ENCODE measurements around the gene RFT1. TPM values are rescaled to one million over a fixed set of nuclear protein-coding genes. Genes with fewer than 3 reads are reported as not detected.

RFT1 gene
- total and polyA plus RNA-seq, 4 donors: 5.0 to 16.6 (median 8.8) TPM

DNA sequence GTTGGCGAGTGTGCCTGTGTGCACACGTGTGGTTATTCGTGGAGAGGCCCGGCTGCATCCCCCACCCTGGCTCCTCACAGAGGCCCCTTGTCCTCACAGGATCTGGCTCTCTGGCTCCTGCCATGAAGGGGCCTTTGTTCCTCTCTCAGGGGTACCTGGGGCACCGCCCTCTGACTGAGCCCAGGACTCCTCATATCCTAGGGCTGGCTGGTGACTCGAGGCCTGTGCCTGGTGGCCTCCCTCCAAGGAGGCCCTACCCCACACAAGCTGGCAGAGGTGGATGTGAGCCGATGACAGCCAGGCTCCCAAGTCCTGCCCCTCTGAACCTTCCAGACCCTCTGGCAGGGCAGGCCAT is 40.8 kb upstream of the RFT1 start:
- WGBS, 2 donors: 27 to 28% methylated on average over 7 of the region's 7 CpGs
- Histone ChIP-seq H3K27me3 (ENCODE audit: control insufficient read depth in 1 of 2, insufficient read depth in 2 of 2, low read length in 1 of 2) (no peaks in the 10 kb centered on the region), H3K27ac (ENCODE audit: low read depth in 1 of 2, low read length in 2 of 2) (no peak overlapping the region), H3K4me1 (ENCODE audit: control insufficient read depth in 1 of 2, insufficient read depth in 2 of 2, low read length in 2 of 2) (no peaks in the 10 kb centered on the region), H3K36me3 (ENCODE audit: control insufficient read depth in 1 of 2, insufficient read depth in 2 of 2, low read length in 1 of 2) (no peaks in the 10 kb centered on the region), H3K4me3 (ENCODE audit: low read length in 2 of 2) (no peak overlapping the region), H3K9me3 (ENCODE audit: control insufficient read depth, low read length) (no peaks in the 10 kb centered on the region)
- DNase-seq (no peak), ATAC-seq (ENCODE audit: low FRiP score) (no peak)
- intact Hi-C loops (cut with DNase I): no loop called here

DNA sequence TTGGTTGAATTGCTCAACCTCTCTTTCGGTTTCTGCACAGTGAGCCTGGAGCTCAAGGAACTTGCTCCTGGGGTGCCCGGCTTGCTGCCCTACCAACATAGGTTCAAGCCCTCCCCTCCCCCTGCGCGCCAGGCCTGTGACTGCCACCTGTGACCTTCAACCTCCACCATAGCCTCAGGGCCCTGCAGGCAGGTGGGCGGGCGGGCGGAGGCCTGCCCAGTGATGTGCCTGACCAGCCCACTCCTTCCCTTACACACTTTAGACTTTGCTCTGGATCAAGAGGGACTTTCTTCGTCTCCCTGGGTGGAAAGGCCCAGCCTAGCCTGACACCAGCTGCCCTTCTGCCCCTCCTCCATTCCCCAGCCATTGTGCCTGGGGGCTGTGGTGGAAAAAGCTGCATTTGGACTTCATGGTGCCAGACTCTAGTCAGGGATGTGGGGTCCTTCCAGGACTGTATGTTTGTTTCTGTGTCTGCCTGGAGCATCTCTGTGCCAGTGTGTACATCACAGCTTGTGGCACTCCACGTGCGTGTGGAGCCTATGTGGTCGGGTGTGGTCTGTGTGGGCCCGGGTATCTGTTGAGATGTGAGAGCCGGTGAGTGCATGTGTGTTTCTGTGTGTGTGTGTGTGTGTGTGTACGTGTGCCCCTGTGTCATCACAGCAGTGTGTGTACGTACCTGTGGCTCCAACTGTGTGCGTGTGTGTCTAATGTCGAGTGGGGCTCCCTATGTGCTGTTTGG is 40.3 kb upstream of the RFT1 start:
- H3K36me3 ChIP-seq (ENCODE audit: control insufficient read depth in 1 of 2, insufficient read depth in 2 of 2, low read length in 1 of 2): no peaks in the 10 kb centered on the region
- intact Hi-C loops (cut with DNase I): no loop called here
- H3K27ac ChIP-seq (ENCODE audit: low read depth in 1 of 2, low read length in 2 of 2): no peak overlapping the region
- WGBS, 2 donors: 57 to 58% methylated on average over 17 of the region's 17 CpGs
- no peaks in the 10 kb centered on the region for H3K9me3 ChIP-seq (ENCODE audit: control insufficient read depth, low read length)
- H3K4me1 ChIP-seq (ENCODE audit: control insufficient read depth in 1 of 2, insufficient read depth in 2 of 2, low read length in 2 of 2): no peaks in the 10 kb centered on the region
- no peak overlapping the region for H3K4me3 ChIP-seq (ENCODE audit: low read length in 2 of 2)
- ATAC-seq (ENCODE audit: low FRiP score): no peak
- peak in 1 of 2 donors; percentile 71 for DNase-seq
- no peaks in the 10 kb centered on the region for H3K27me3 ChIP-seq (ENCODE audit: control insufficient read depth in 1 of 2, insufficient read depth in 2 of 2, low read length in 1 of 2)

GRCh38 chr3:53169832-53170324 is 39.6 kb upstream of the RFT1 start:
- Histone ChIP-seq H3K4me3 (ENCODE audit: low read length in 2 of 2) (no peak overlapping the region), H3K27me3 (ENCODE audit: control insufficient read depth in 1 of 2, insufficient read depth in 2 of 2, low read length in 1 of 2) (no peaks in the 10 kb centered on the region), H3K36me3 (ENCODE audit: control insufficient read depth in 1 of 2, insufficient read depth in 2 of 2, low read length in 1 of 2) (no peaks in the 10 kb centered on the region), H3K9me3 (ENCODE audit: control insufficient read depth, low read length) (no peaks in the 10 kb centered on the region), H3K4me1 (ENCODE audit: control insufficient read depth in 1 of 2, insufficient read depth in 2 of 2, low read length in 2 of 2) (no peaks in the 10 kb centered on the region), H3K27ac (ENCODE audit: low read depth in 1 of 2, low read length in 2 of 2) (no peak overlapping the region)
- ATAC-seq (ENCODE audit: low FRiP score) (no peak), DNase-seq (no peak)
- intact Hi-C loops (cut with DNase I): loop anchor here in 1 of 2 donors (2.0 kb wide), 1 partner anchor 17 kb away; no protein-coding TSS in a partner anchor
- WGBS, 2 donors: 95 to 96% methylated on average over 9 of the region's 9 CpGs

- no peaks in the 10 kb centered on the region for H3K36me3 ChIP-seq (ENCODE audit: control insufficient read depth in 1 of 2, insufficient read depth in 2 of 2, low read length in 1 of 2)
- H3K27ac ChIP-seq (ENCODE audit: low read depth in 1 of 2, low read length in 2 of 2): no peak overlapping the region
- no peak for DNase-seq
- 84 to 88% methylated on average over 15 of the region's 15 CpGs for WGBS, 2 donors
- no peaks in the 10 kb centered on the region for H3K4me1 ChIP-seq (ENCODE audit: control insufficient read depth in 1 of 2, insufficient read depth in 2 of 2, low read length in 2 of 2)
- no peak for ATAC-seq (ENCODE audit: low FRiP score)
- H3K9me3 ChIP-seq (ENCODE audit: control insufficient read depth, low read length): no peaks in the 10 kb centered on the region
- intact Hi-C loops (cut with DNase I): loop anchor here in 1 of 2 donors (2.0 kb wide), 1 partner anchor 18 kb away; no protein-coding TSS in a partner anchor
- H3K27me3 ChIP-seq (ENCODE audit: control insufficient read depth in 1 of 2, insufficient read depth in 2 of 2, low read length in 1 of 2): no peaks in the 10 kb centered on the region
- H3K4me3 ChIP-seq (ENCODE audit: low read length in 2 of 2): no peak overlapping the region
Measured at GRCh38 chr3:53169045-53169831, 39.0 kb upstream of the RFT1 start.

- Histone ChIP-seq H3K27me3 (ENCODE audit: control insufficient read depth in 1 of 2, insufficient read depth in 2 of 2, low read length in 1 of 2) (no peaks in the 10 kb centered on the region), H3K4me3 (ENCODE audit: low read length in 2 of 2) (no peak overlapping the region), H3K27ac (ENCODE audit: low read depth in 1 of 2, low read length in 2 of 2) (no peak overlapping the region), H3K9me3 (ENCODE audit: control insufficient read depth, low read length) (no peaks in the 10 kb centered on the region), H3K4me1 (ENCODE audit: control insufficient read depth in 1 of 2, insufficient read depth in 2 of 2, low read length in 2 of 2) (no peaks in the 10 kb centered on the region), H3K36me3 (ENCODE audit: control insufficient read depth in 1 of 2, insufficient read depth in 2 of 2, low read length in 1 of 2) (no peaks in the 10 kb centered on the region)
- DNase-seq (peak in 1 of 2 donors; percentile 69), ATAC-seq (ENCODE audit: low FRiP score) (no peak)
- 94 to 95% methylated on average over 15 of the region's 15 CpGs for WGBS, 2 donors
- intact Hi-C loops (cut with DNase I): loop anchor here in 1 of 2 donors (2.0 kb wide), 1 partner anchor 18 kb away; no protein-coding TSS in a partner anchor
Measured at GRCh38 chr3:53168175-53168923, 38.1 kb upstream of the RFT1 start.

DNA sequence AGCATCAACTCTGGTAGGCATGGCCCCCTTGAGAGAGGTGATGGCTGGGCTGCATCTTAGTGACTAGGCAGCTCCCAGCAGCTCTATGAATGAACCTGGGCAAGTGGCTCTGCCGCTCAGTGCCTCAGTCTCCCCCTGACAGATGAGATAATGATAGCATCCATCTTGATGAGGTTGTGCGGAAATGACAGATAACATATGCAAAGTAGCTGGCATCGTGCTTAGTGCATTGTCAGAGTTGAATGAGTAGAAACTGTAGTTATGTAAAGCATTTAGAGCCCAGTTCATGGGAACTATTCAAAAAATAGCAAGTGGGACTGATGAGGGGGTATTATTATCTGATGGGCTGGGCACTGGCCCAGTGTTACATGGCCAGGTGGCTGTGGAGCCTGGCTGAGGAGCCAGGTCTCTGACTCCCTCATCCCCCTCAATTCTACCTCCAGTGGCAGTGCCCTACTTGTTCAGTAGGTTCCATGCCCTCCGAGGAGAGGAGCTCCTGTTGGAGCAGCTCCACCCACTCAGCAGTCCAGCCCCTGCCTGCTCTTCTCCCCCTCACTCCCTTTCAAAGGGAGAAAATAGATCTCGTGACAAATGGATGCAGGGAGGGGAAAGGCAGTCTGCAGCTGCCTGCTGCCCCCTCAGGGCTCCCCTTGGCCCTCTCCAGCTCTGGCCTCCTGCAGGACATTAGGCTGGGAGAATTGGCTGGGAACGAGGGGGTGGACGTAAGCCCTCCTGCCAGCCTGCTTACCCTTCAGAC is 37.4 kb upstream of the RFT1 start:
- Histone ChIP-seq H3K27ac (ENCODE audit: low read depth in 1 of 2, low read length in 2 of 2) (no peak overlapping the region), H3K9me3 (ENCODE audit: control insufficient read depth, low read length) (no peaks in the 10 kb centered on the region), H3K27me3 (ENCODE audit: control insufficient read depth in 1 of 2, insufficient read depth in 2 of 2, low read length in 1 of 2) (no peaks in the 10 kb centered on the region), H3K36me3 (ENCODE audit: control insufficient read depth in 1 of 2, insufficient read depth in 2 of 2, low read length in 1 of 2) (no peaks in the 10 kb centered on the region), H3K4me3 (ENCODE audit: low read length in 2 of 2) (no peak overlapping the region), H3K4me1 (ENCODE audit: control insufficient read depth in 1 of 2, insufficient read depth in 2 of 2, low read length in 2 of 2) (no peaks in the 10 kb centered on the region)
- WGBS, 2 donors: 77 to 80% methylated on average over 6 to 7 of the region's 7 CpGs
- DNase-seq (no peak), ATAC-seq (ENCODE audit: low FRiP score) (no peak)
- intact Hi-C loops (cut with DNase I): loop anchor here in 1 of 2 donors (2.0 kb wide), 1 partner anchor 19 kb away; no protein-coding TSS in a partner anchor

DNA sequence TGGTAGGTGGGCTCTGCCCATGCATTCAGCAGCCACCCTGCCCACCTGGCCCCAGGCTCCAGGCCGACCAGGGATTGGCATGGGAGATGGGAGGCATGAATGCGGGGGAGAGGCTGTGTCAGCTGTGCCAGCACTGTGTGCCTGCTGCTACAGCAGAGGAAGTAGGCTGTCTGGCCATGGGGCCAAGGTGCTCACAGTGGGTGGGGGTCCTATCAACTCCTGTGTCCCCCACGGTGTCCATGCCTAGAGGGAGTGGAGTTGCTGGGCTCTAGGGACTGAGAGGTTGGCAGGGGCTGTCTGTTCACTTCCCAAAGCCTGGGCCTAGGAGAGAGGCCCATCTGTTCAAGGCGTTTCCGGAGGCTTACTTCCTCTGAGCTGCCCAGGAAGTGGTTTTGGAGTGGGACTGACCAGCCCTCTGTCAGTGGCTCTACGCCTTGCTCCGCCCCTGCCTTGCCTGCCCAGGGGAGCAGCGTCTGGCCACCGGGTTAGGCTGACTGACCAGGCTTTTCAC is 36.6 kb upstream of the RFT1 start:
- Histone ChIP-seq H3K27ac (ENCODE audit: low read depth in 1 of 2, low read length in 2 of 2) (no peak overlapping the region), H3K4me3 (ENCODE audit: low read length in 2 of 2) (no peak overlapping the region), H3K27me3 (ENCODE audit: control insufficient read depth in 1 of 2, insufficient read depth in 2 of 2, low read length in 1 of 2) (no peaks in the 10 kb centered on the region), H3K36me3 (ENCODE audit: control insufficient read depth in 1 of 2, insufficient read depth in 2 of 2, low read length in 1 of 2) (no peaks in the 10 kb centered on the region), H3K9me3 (ENCODE audit: control insufficient read depth, low read length) (no peaks in the 10 kb centered on the region), H3K4me1 (ENCODE audit: control insufficient read depth in 1 of 2, insufficient read depth in 2 of 2, low read length in 2 of 2) (no peaks in the 10 kb centered on the region)
- intact Hi-C loops (cut with DNase I): no loop called here
- 17 to 18% methylated on average over 9 of the region's 9 CpGs for WGBS, 2 donors
- ATAC-seq (ENCODE audit: low FRiP score) (peak; percentile 75), DNase-seq (peak; percentile 87 to 89)

GRCh38 chr3:53166206-53166605 is 36.0 kb upstream of the RFT1 start:
- Histone ChIP-seq H3K4me1 (ENCODE audit: control insufficient read depth in 1 of 2, insufficient read depth in 2 of 2, low read length in 2 of 2) (no peaks in the 10 kb centered on the region), H3K9me3 (ENCODE audit: control insufficient read depth, low read length) (no peaks in the 10 kb centered on the region), H3K27ac (ENCODE audit: low read depth in 1 of 2, low read length in 2 of 2) (no peak overlapping the region), H3K27me3 (ENCODE audit: control insufficient read depth in 1 of 2, insufficient read depth in 2 of 2, low read length in 1 of 2) (no peaks in the 10 kb centered on the region), H3K36me3 (ENCODE audit: control insufficient read depth in 1 of 2, insufficient read depth in 2 of 2, low read length in 1 of 2) (no peaks in the 10 kb centered on the region), H3K4me3 (ENCODE audit: low read length in 2 of 2) (no peak overlapping the region)
- ATAC-seq (ENCODE audit: low FRiP score) (no peak), DNase-seq (no peak)
- WGBS, 2 donors: 77 to 81% methylated on average over 4 of the region's 4 CpGs
- intact Hi-C loops (cut with DNase I): no loop called here
